Fibroblast of the conjunctiva (primary cell): Measurements from ENCODE around the gene EIF2B5.

Source experiments
- DNase-seq: peaks from one replicate; pipeline ENCODE4 v3.0.0-alpha.2; 2010; ENCODE audit warnings: low read depth

Gene EIF2B5

GRCh38 chr3:184174284-184174645 lies 39.1 kb downstream of the EIF2B5 start:
- no peak for DNase-seq

- DNase-seq: peak; percentile 100
Observed at GRCh38 chr3:184174646-184175492, 39.7 kb downstream of the EIF2B5 start, which contains the start of gene AP2M1. TSS of gene AP2M1 (plus strand) at chr3:184174855. CDS start at chr3:184176994, 2,139 bp downstream.

- no peak for DNase-seq
Observed at GRCh38 chr3:184175506-184175905, 40.3 kb downstream of the EIF2B5 start.

GRCh38 chr3:184175981-184176376 lies 40.8 kb downstream of the EIF2B5 start:
- DNase-seq: no peak

- DNase-seq: peak; percentile 90
Observed at GRCh38 chr3:184176377-184177330, 41.5 kb downstream of the EIF2B5 start.

- no peak for DNase-seq
Observed at GRCh38 chr3:184177331-184177731, 42.2 kb downstream of the EIF2B5 start.

GRCh38 chr3:184177767-184178306 lies 42.7 kb downstream of the EIF2B5 start:
- no peak for DNase-seq

- no peak for DNase-seq
Observed at GRCh38 chr3:184178521-184179138, 43.5 kb downstream of the EIF2B5 start.

GRCh38 chr3:184180165-184180564 lies 45.0 kb downstream of the EIF2B5 start:
- no peak for DNase-seq

- no peak for DNase-seq
Observed at GRCh38 chr3:184181596-184181995, 46.4 kb downstream of the EIF2B5 start.

GRCh38 chr3:184183679-184184078 lies 48.5 kb downstream of the EIF2B5 start:
- no peak for DNase-seq

GRCh38 chr3:184184546-184185230 lies 49.5 kb downstream of the EIF2B5 start:
- DNase-seq: no peak

GRCh38 chr3:184185461-184186183 lies 50.5 kb downstream of the EIF2B5 start:
- DNase-seq: peak; percentile 98

- peak; percentile 36 for DNase-seq
Observed at GRCh38 chr3:184186184-184186901, 51.2 kb downstream of the EIF2B5 start, which contains the start of gene ABCF3. TSS of gene ABCF3 (plus strand) at chr3:184186199. CDS start at chr3:184186208, 9 bp downstream.

GRCh38 chr3:184186902-184187207 lies 51.7 kb downstream of the EIF2B5 start:
- DNase-seq: no peak

- DNase-seq: no peak
Observed at GRCh38 chr3:184188080-184188479, 52.9 kb downstream of the EIF2B5 start.

GRCh38 chr3:184189421-184189820 lies 54.3 kb downstream of the EIF2B5 start:
- DNase-seq: no peak

- DNase-seq: no peak
Observed at GRCh38 chr3:184192889-184193288, 57.7 kb downstream of the EIF2B5 start.

- no peak for DNase-seq
Observed at GRCh38 chr3:184193991-184194539, 58.9 kb downstream of the EIF2B5 start.
